ENCODE measurements around the gene ARHGEF39.
A peak's percentile ranks its signal among the peaks of the same experiment; 100 is the strongest.

Gene ARHGEF39

GRCh38 chr9:35690614-35691333 lies 25.8 kb upstream of the ARHGEF39 start:
- DNase-seq: peak; percentile 92

GRCh38 chr9:35690294-35690613 lies 25.3 kb upstream of the ARHGEF39 start:
- DNase-seq: no peak

- peak; percentile 95 for DNase-seq
Measured at GRCh38 chr9:35689542-35690293, 24.7 kb upstream of the ARHGEF39 start, which contains the start of gene TPM2. Gene TPM2 (minus strand): TSS chr9:35689925. CDS start chr9:35689817, 108 bp downstream.

- DNase-seq: peak; percentile 91
Measured at GRCh38 chr9:35688558-35689541, 23.9 kb upstream of the ARHGEF39 start.

- DNase-seq: no peak
Measured at GRCh38 chr9:35687972-35688557, 23.1 kb upstream of the ARHGEF39 start.

- no peak for DNase-seq
Measured at GRCh38 chr9:35687306-35687705, 22.3 kb upstream of the ARHGEF39 start.

GRCh38 chr9:35686222-35687203 lies 21.5 kb upstream of the ARHGEF39 start:
- DNase-seq: peak; percentile 47

GRCh38 chr9:35685506-35685905 lies 20.5 kb upstream of the ARHGEF39 start:
- DNase-seq: no peak

GRCh38 chr9:35684921-35685320 lies 19.9 kb upstream of the ARHGEF39 start:
- no peak for DNase-seq

GRCh38 chr9:35683323-35683722 lies 18.3 kb upstream of the ARHGEF39 start:
- DNase-seq: no peak

- DNase-seq: no peak
Measured at GRCh38 chr9:35682520-35683315, 17.7 kb upstream of the ARHGEF39 start.

GRCh38 chr9:35682051-35682450 lies 17.1 kb upstream of the ARHGEF39 start:
- DNase-seq: no peak

GRCh38 chr9:35681341-35682002 lies 16.5 kb upstream of the ARHGEF39 start:
- peak; percentile 49 for DNase-seq

- DNase-seq: peak; percentile 68
Measured at GRCh38 chr9:35680331-35681105, 15.5 kb upstream of the ARHGEF39 start.

- no peak for DNase-seq
Measured at GRCh38 chr9:35679766-35680330, 14.9 kb upstream of the ARHGEF39 start.

GRCh38 chr9:35679091-35679490 lies 14.1 kb upstream of the ARHGEF39 start:
- DNase-seq: no peak

- DNase-seq: peak; percentile 45
Measured at GRCh38 chr9:35675732-35676392, 10.9 kb upstream of the ARHGEF39 start.

GRCh38 chr9:35675204-35675603 lies 10.2 kb upstream of the ARHGEF39 start:
- DNase-seq: no peak
